MCF 10A (cell line): ENCODE measurements around the gene HPGD. TPM values are rescaled to one million over a fixed set of nuclear protein-coding genes. Genes with fewer than 3 reads are reported as not detected.

Source experiments
- BruUV-seq: library from RNA; stranded (reverse); fragments of 400-500 nt; replicated peaks from 2 replicates; lab custom pipeline; 2021; lab: Mats Ljungman, UMichigan
- CTCF ChIA-PET: fragments of 300-600 bp; sonication (Branson Sonifier 250); formaldehyde crosslinking; extraction: SDS; loops from one replicate; lab custom pipeline; 2021; ENCODE audit warnings: antibody characterized with exemption, inconsistent platforms; lab: Yijun Ruan, JAX
- POLR2A ChIA-PET: fragments of 300-600, 350-650 bp; sonication (Branson Sonifier 250); formaldehyde crosslinking; extraction: SDS; loops from one replicate; lab custom pipeline; 2020; ENCODE audit warnings: antibody characterized with exemption, inconsistent platforms; lab: Yijun Ruan, JAX
- DNase-seq: peaks from one replicate; pipeline ENCODE4 v3.0.0-alpha.2; 2018; ENCODE audit not compliant: unreplicated experiment
- H3K27ac Mint-ChIP-seq: one replicate; pipeline ENCODE4 v1.8.0; 2022; ENCODE audit warnings: mild to moderate bottlenecking, low read depth, mixed read lengths; ENCODE audit not compliant: unreplicated experiment
- H3K27me3 Mint-ChIP-seq: one replicate; pipeline ENCODE4 v1.8.0; 2022; ENCODE audit warnings: mixed read lengths; ENCODE audit not compliant: insufficient read depth, unreplicated experiment
- H3K36me3 Mint-ChIP-seq: one replicate; pipeline ENCODE4 v1.8.0; 2022; ENCODE audit warnings: mild to moderate bottlenecking, moderate library complexity, mixed read lengths; ENCODE audit not compliant: insufficient read depth, unreplicated experiment
- H3K4me1 Mint-ChIP-seq: one replicate; pipeline ENCODE4 v1.8.0; 2022; ENCODE audit warnings: mixed read lengths; ENCODE audit not compliant: insufficient read depth, unreplicated experiment
- H3K4me3 Mint-ChIP-seq: one replicate; pipeline ENCODE4 v1.8.0; 2022; ENCODE audit warnings: mild to moderate bottlenecking, moderate library complexity, mixed read lengths; ENCODE audit not compliant: unreplicated experiment
- H3K9me3 Mint-ChIP-seq: one replicate; pipeline ENCODE4 v1.8.0; 2022; ENCODE audit warnings: mixed read lengths; ENCODE audit not compliant: unreplicated experiment
- CTCF ChIP-seq: fragments of 200-600 bp; IDR thresholded peaks from one replicate; pipeline ENCODE4 v1.8.0; 2022; ENCODE audit warnings: antibody characterized with exemption, mild to moderate bottlenecking; ENCODE audit not compliant: unreplicated experiment
- intact Hi-C: fragments of 100-400 bp; cut with micrococcal nuclease; formaldehyde crosslinking; loops from 2 replicates; pipeline ENCODE4 v1.14.1; 2022
- total RNA-seq: library from RNA; stranded (reverse); gene quantifications from 2 replicates; pipeline ENCODE4 v1.2.3, GENCODE V29; 2022

Gene HPGD
- total RNA-seq, 1 experiment from 2014 or later = 0.77 TPM

- no peak overlapping the region for H3K4me3 Mint-ChIP-seq
- no peaks in the 10 kb centered on the region for H3K9me3 Mint-ChIP-seq
- DNase-seq = no peak
- ChIA-PET CTCF (no interaction called here), POLR2A (interaction anchor here (0.6 to 0.8 kb wide), 2 partner anchors 11 to 16 kb away, joined by 3 to 4 read pairs; no protein-coding TSS in a partner anchor)
- peaks cover 18% of the 10 kb centered on the region for H3K4me1 Mint-ChIP-seq
- no peak overlapping the region for H3K27ac Mint-ChIP-seq
- intact Hi-C loops = no loop called here
- BruUV-seq = no TSS peak
- TF ChIP-seq CTCF = no peak
- no peaks in the 10 kb centered on the region for H3K36me3 Mint-ChIP-seq
- no peaks in the 10 kb centered on the region for H3K27me3 Mint-ChIP-seq
Observed at GRCh38 chr4:174505892-174506291, 16.4 kb downstream of the HPGD start.

- ChIA-PET CTCF (interaction anchor here (0.7 to 1.8 kb wide), 2 partner anchors 16 to 258 kb away, joined by 3 read pairs; no protein-coding TSS in a partner anchor), POLR2A (interaction anchor here (0.6 kb wide), 2 partner anchors 15 to 82 kb away, joined by 4 read pairs; no protein-coding TSS in a partner anchor)
- TF ChIP-seq CTCF = no peak
- Mint-ChIP-seq H3K27ac (no peak overlapping the region), H3K36me3 (no peaks in the 10 kb centered on the region), H3K9me3 (no peaks in the 10 kb centered on the region), H3K4me1 (peaks cover 18% of the 10 kb centered on the region), H3K4me3 (no peak overlapping the region), H3K27me3 (no peaks in the 10 kb centered on the region)
- no TSS peak for BruUV-seq
- no peak for DNase-seq
- intact Hi-C loops = no loop called here
Observed at GRCh38 chr4:174505007-174505406, 17.3 kb downstream of the HPGD start.

GRCh38 chr4:174503079-174503715 is 19.1 kb downstream of the HPGD start:
- Mint-ChIP-seq H3K36me3 (no peaks in the 10 kb centered on the region), H3K27ac (peak overlapping the region; percentile 95), H3K4me1 (peaks cover 18% of the 10 kb centered on the region), H3K4me3 (no peak overlapping the region), H3K9me3 (no peaks in the 10 kb centered on the region), H3K27me3 (no peaks in the 10 kb centered on the region)
- no TSS peak for BruUV-seq
- ChIA-PET CTCF (interaction anchor here (1.8 kb wide), 1 partner anchor 18 kb away, joined by 3 read pairs; no protein-coding TSS in a partner anchor), POLR2A (interaction anchor here (1.7 kb wide), 1 partner anchor 14 kb away, joined by 5 read pairs; no protein-coding TSS in a partner anchor)
- TF ChIP-seq CTCF = no peak
- intact Hi-C loops = no loop called here
- DNase-seq = peak; percentile 55

- H3K27ac Mint-ChIP-seq = no peak overlapping the region
- no peaks in the 10 kb centered on the region for H3K9me3 Mint-ChIP-seq
- no peak overlapping the region for H3K4me3 Mint-ChIP-seq
- TF ChIP-seq CTCF = no peak
- no peaks in the 10 kb centered on the region for H3K36me3 Mint-ChIP-seq
- POLR2A ChIA-PET = interaction anchor here (1.2 kb wide), 1 partner anchor 13 kb away, joined by 4 read pairs; no protein-coding TSS in a partner anchor
- intact Hi-C loops = no loop called here
- H3K4me1 Mint-ChIP-seq = no peaks in the 10 kb centered on the region
- no peak for DNase-seq
- H3K27me3 Mint-ChIP-seq = no peaks in the 10 kb centered on the region
- CTCF ChIA-PET = no interaction called here
- BruUV-seq = no TSS peak
Observed at GRCh38 chr4:174496631-174497432, 25.5 kb downstream of the HPGD start.
